ENCODE data around the gene PMS1.

The PMS1 gene

DNA sequence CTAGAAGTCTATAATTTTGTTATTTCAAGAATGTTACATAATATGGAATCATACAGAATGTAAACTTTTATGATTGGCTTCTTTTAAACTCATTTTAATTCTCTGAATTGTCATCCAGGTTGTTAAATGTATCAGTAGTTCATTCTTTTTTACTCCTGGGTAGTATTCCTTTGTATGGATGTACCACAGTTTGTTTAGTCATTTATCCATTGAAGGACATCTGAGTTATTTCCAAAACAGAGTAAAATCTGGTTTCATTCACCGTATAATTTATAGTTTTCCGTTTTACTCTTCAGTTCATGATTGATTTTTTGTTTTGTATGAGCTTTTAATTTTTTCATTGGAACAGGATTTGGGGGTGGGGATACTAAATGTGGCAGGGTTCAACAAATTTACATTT is 132.4 kb downstream of the PMS1 start:
- Histone ChIP-seq H2AFZ (no peak overlapping the region), H3K36me3 (ENCODE audit: control insufficient read depth, insufficient read depth, low read length) (no peaks in the 10 kb centered on the region), H3K9ac (no peak overlapping the region), H3K79me2 (no peaks in the 10 kb centered on the region), H3K27ac (no peak overlapping the region), H3K4me1 (no peaks in the 10 kb centered on the region), H3K4me2 (ENCODE audit: low read length) (no peak overlapping the region), H3K4me3 (ENCODE audit: low read depth, low read length) (no peak overlapping the region), H3K27me3 (ENCODE audit: control insufficient read depth, insufficient read depth, low read length) (no peaks in the 10 kb centered on the region), H3K9me3 (ENCODE audit: control insufficient read depth, low read length) (no peaks in the 10 kb centered on the region)
- no peak for TF ChIP-seq CTCF (IDR thresholded peaks at IDR 0.05)

Data from parathyroid adenoma (tissue), 2 donors.